A549 (cell line): ENCODE results near the gene HPCAL1. TPM values are rescaled to one million over a fixed set of nuclear protein-coding genes. Genes with fewer than 3 reads are reported as not detected.

Experiments used
- ATAC-seq, 2 experiments: fragments of 200-7000 bp in 1 of 2; fragments of >200 bp in 1 of 2; cut with Nextera tagmentation in 1 of 2; cut with Tn5 transposase in 1 of 2; 3 replicates each; pipeline versions ENCODE4 v1.8.0 to v1.9.1; 2018 to 2020; ENCODE audit warnings: mild to moderate bottlenecking in 1 of 2, moderate library complexity in 1 of 2
- CTCF ChIA-PET: fragments of 300-600 bp; sonication (Branson Sonifier 250); formaldehyde crosslinking; extraction: SDS; loops from one replicate; lab custom pipeline; 2021; ENCODE audit warnings: antibody characterized with exemption, inconsistent platforms; lab: Yijun Ruan, JAX
- POLR2A ChIA-PET: fragments of 350-600 bp; formaldehyde crosslinking; extraction: SDS; loops from one replicate; lab custom pipeline; 2021; ENCODE audit warnings: antibody characterized with exemption, inconsistent platforms; lab: Yijun Ruan, JAX
- DNase-seq, 2 experiments: peaks; one replicate each; pipeline versions ENCODE4 v3.0.0 to v3.0.0-alpha.2; 2011 to 2016; ENCODE audit warnings: low read depth in 1 of 2, low spot score in 1 of 2
- FAIRE-seq: peaks from 2 replicates; lab custom pipeline; 2011; peaks lifted over from hg19 to GRCh38; lab: Jason Lieb, UNC
- H3K27ac ChIP-seq, 2 experiments: fragments of >200 bp; sonication (Bioruptor Twin); formaldehyde crosslinking; 3 replicates each; pipeline ENCODE4 v1.5.1; 2016 to 2017
- H3K4me1 ChIP-seq: fragments of >200 bp; sonication (Bioruptor Twin); formaldehyde crosslinking; 3 replicates; pipeline ENCODE4 v1.6.1; 2016
- H3K4me2 ChIP-seq: fragments of >200 bp; sonication (Bioruptor Twin); formaldehyde crosslinking; 3 replicates; pipeline ENCODE4 v1.6.1; 2016
- H3K4me3 ChIP-seq: fragments of >200 bp; sonication (Bioruptor Twin); formaldehyde crosslinking; 3 replicates; pipeline ENCODE4 v1.5.1; 2016
- H3K9me3 ChIP-seq: fragments of >200 bp; sonication (Bioruptor Twin); formaldehyde crosslinking; 3 replicates; pipeline ENCODE4 v1.6.1; 2016
- ATOH8 ChIP-seq: fragments of 250-450 bp; sonication (Bioruptor Pico); IDR thresholded peaks from 2 replicates; pipeline ENCODE4 v1.5.0; 2020; ENCODE audit warnings: low read depth, mild to moderate bottlenecking, moderate library complexity
- CEBPB ChIP-seq, 2 experiments: fragments of >200 bp in 1 of 2; sonication (Bioruptor Twin) in 1 of 2; formaldehyde crosslinking in 1 of 2; IDR thresholded peaks; 2 replicates each; pipeline ENCODE4 v1.6.1; 2012 to 2016
- CHD2 ChIP-seq: fragments of 150-350 bp; IDR thresholded peaks from 2 replicates; pipeline ENCODE4 v1.6.1; 2014; ENCODE audit warnings: low read length; ENCODE audit not compliant: partially characterized antibody
- ELK1 ChIP-seq: fragments of 150-350 bp; IDR thresholded peaks from 2 replicates; pipeline ENCODE4 v1.6.1; 2014; ENCODE audit warnings: low read depth, mild to moderate bottlenecking, low read length
- FOSB ChIP-seq: fragments of 250-450 bp; sonication (Bioruptor Pico); IDR thresholded peaks from 2 replicates; pipeline ENCODE4 v1.5.0; 2020; ENCODE audit warnings: mild to moderate bottlenecking, moderate library complexity
- KDM5A ChIP-seq: fragments of 200-600 bp; sonication (generic); IDR thresholded peaks from 2 replicates; pipeline ENCODE4 v1.6.1; 2016; ENCODE audit warnings: antibody characterized with exemption, mild to moderate bottlenecking
- MAFK ChIP-seq: fragments of 450-650 bp; IDR thresholded peaks from 2 replicates; pipeline ENCODE4 v1.6.1; 2014; ENCODE audit not compliant: partially characterized antibody
- NFE2L2 ChIP-seq: fragments of 150-350 bp; conservative IDR thresholded peaks from 2 replicates; pipeline ENCODE4 v1.6.1; 2014; ENCODE audit warnings: low read length
- NPAS2 ChIP-seq: fragments of 250-450 bp; sonication (Bioruptor Pico); IDR thresholded peaks from 2 replicates; pipeline ENCODE4 v1.8.0; 2022; ENCODE audit warnings: mild to moderate bottlenecking, moderate library complexity, borderline replicate concordance
- POLR2A ChIP-seq: IDR thresholded peaks from 2 replicates; pipeline ENCODE4 v1.6.1; 2012; ENCODE audit warnings: mild to moderate bottlenecking, low read length
- RFX5 ChIP-seq: fragments of 450-650 bp; IDR thresholded peaks from 2 replicates; pipeline ENCODE4 v1.7.1; 2014; ENCODE audit warnings: antibody characterized with exemption, mild to moderate bottlenecking, moderate library complexity
- SREBF2 ChIP-seq: fragments of 450-650 bp; IDR thresholded peaks from 2 replicates; pipeline ENCODE4 v1.6.1; 2014; ENCODE audit warnings: mild to moderate bottlenecking, moderate library complexity
- TP53 ChIP-seq: fragments of 250-450 bp; sonication (Bioruptor Pico); IDR thresholded peaks from 2 replicates; pipeline ENCODE4 v1.5.0; 2021; ENCODE audit warnings: mild to moderate bottlenecking, moderate library complexity
- ZFP36 ChIP-seq: fragments of 450-650 bp; IDR thresholded peaks from 2 replicates; pipeline ENCODE4 v1.6.1; 2014; ENCODE audit warnings: borderline replicate concordance; ENCODE audit not compliant: partially characterized antibody
- ZNF302 ChIP-seq: fragments of 250-450 bp; sonication (Bioruptor Pico); IDR thresholded peaks from 2 replicates; pipeline ENCODE4 v1.9.0; 2021; ENCODE audit warnings: inconsistent platforms, mild to moderate bottlenecking, moderate library complexity
- WGBS: methylation state at CpG from one replicate; pipeline ENCODE4 v1.1.6; 2017; ENCODE audit errors: missing lambda C conversion rate; 5-methylcytosine and 5-hydroxymethylcytosine counted together
- polyA plus RNA-seq, 4 experiments: library from polyadenylated mRNA; depleted of rRNA in 3 of 4; stranded (reverse); fragments of >200 nt; fragmentation: RNase III in 1 of 4; extraction: RNeasy Plus Mini Kit Qiagen cat#74134 plus additional on column Dnase treatment in 1 of 4; gene quantifications; 2 replicates in 3 of 4; 3 replicates in 1 of 4; pipeline ENCODE4 v1.2.3, GENCODE V29; 2011 to 2017

Gene HPCAL1
- polyA plus RNA-seq, 2 of the 4 experiments (the other 2 are of a cell fraction), result 44.4 to 66.4 TPM

DNA sequence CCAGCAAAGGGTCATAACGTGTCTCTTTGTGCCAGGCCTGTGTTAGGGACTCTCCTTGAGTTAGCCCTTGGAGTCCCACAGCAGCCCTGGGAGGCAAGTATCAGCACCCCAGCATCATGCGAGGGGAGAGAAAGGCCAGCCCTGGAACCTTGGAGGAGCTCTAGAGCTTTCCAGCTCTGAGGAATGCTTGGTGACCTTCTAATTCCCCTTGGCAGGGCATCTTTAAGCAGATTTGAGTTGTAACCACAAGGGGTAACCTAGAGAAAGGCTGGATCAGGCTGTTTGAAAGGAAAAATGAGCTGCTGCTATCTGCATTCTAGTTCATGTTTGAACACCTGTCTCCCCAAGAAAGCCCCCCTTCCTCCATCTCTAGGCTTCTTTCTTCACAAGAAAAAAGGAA is 169.3 kb downstream of the HPCAL1 start (continued):
- TF ChIP-seq TP53 (CRISPR knock-in tag) (no peak), NPAS2 (CRISPR knock-in tag) (no peak), ELK1 (no peak), ZFP36 (no peak)
- TF ChIP-seq, all 56 proteins: peak for 0

DNA sequence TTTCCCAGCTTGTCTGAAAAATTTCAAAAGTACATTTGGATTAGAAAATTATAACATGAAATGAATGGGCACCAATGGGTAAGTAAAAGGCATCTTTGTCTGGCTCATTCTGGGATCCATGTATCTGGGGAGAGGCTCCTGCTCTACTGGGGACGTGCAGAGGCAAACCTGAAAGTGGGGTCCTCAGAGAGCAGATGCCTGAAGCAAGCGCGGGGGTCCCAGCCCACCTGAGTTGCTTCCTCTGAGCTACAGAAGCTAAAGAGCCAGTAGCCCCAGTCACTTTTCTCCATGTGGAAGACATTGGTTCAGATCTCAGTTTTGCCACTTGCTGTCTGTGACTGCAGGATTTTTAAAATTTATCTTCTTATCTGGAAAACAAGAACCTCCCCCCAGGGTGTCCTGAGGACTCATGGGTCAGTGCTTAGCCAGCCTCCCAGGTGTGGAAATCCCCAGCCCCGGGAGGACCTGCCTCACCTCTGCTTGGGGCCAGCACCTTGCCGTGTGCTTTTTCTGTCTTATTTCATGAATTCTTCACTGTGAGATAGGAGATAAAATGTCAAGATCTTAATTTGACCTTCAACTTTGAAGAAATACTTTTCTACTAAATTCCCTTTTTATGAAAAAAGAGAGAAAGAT is 170.5 kb downstream of the HPCAL1 start:
- WGBS, result 51% methylated on average over 5 of the region's 5 CpGs
- Histone ChIP-seq H3K4me1 (no peaks in the 10 kb centered on the region), H3K9me3 (no peaks in the 10 kb centered on the region), H3K4me2 (no peak overlapping the region), H3K4me3 (no peak overlapping the region), H3K27ac (no peak overlapping the region)
- POLR2A ChIA-PET, result no interaction called here
- DNase-seq, result no peak
- CTCF ChIA-PET, result interaction anchor here (1.3 to 4.1 kb wide), 7 partner anchors 9 to 78 kb away, joined by 3 to 18 read pairs (median 5); no protein-coding TSS in a partner anchor
- TF ChIP-seq RFX5, result no peak
- ATAC-seq, result no peak
- no peak for FAIRE-seq

DNA sequence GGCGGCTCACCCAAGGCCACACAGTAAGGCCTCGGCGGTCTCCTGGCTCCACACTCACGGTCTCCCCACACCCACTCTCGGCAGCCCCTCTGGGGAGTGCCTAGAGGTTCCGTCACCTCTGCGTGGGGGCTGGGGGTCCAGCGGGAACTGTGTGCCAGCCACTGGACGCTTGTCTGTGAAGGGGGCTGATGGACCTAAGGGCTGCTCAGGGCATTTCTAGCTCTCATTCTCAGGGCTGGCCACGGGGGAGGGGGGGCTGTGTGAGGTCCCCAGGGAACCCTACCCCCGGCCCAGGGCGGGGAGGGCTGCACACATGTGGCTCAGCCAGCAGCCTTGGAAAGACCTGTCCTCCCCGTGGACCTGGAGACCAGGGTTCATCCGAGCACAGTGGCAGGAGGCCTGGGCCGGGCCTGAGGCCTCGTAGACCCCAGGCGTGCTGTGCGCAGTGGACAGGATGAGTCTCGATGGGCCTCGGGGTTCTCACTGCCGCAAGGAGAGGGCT is 172.6 kb downstream of the HPCAL1 start:
- Histone ChIP-seq H3K4me1 (no peaks in the 10 kb centered on the region), H3K9me3 (no peaks in the 10 kb centered on the region)
- CTCF ChIA-PET, result no interaction called here
- POLR2A ChIA-PET, result no interaction called here
- no peak for ATAC-seq
- no peak for TF ChIP-seq ZNF302
- TF ChIP-seq NFE2L2, result no peak
- no peak for TF ChIP-seq MAFK
- TF ChIP-seq SREBF2, result no peak
- TF ChIP-seq, all 56 proteins: peak for 0
- H3K4me3 ChIP-seq, result no peak overlapping the region
- H3K27ac ChIP-seq, result no peak overlapping the region
- FAIRE-seq (no peak), DNase-seq (no peak)
- WGBS, result 78% methylated on average over 17 of the region's 21 CpGs
- no peak overlapping the region for H3K4me2 ChIP-seq

- H3K4me1 ChIP-seq, result no peaks in the 10 kb centered on the region
- ATAC-seq, result no peak
- FAIRE-seq, result no peak
- H3K27ac ChIP-seq, result no peak overlapping the region
- TF ChIP-seq ATOH8 (CRISPR knock-in tag) (no peak), CEBPB (IDR thresholded peaks at IDR 0.05) (no peak), POLR2A (no peak), KDM5A (no peak), FOSB (CRISPR knock-in tag) (no peak), CHD2 (no peak)
- 80% methylated on average over 22 of the region's 22 CpGs for WGBS
- ChIA-PET POLR2A (no interaction called here), CTCF (no interaction called here)
- no peak overlapping the region for H3K4me2 ChIP-seq
- H3K4me3 ChIP-seq, result no peak overlapping the region
- DNase-seq, result no peak
- H3K9me3 ChIP-seq, result no peaks in the 10 kb centered on the region
These were observed 173.3 kb downstream of the HPCAL1 start for GRCh38 chr2:10475811-10476660.
